ENCODE results near the gene ZBTB32. TPM values are rescaled to one million over a fixed set of nuclear protein-coding genes. Genes with fewer than 3 reads are reported as not detected.

The ZBTB32 gene
- total RNA-seq, 2 experiments from 2014 or later = 232 to 265 TPM

- H3K27ac Mint-ChIP-seq = no peak overlapping the region
- peaks cover 4% of the 10 kb centered on the region for H3K27me3 Mint-ChIP-seq
- H3K4me3 Mint-ChIP-seq = no peak overlapping the region
- ATAC-seq (no peak), DNase-seq (no peak)
- POLR2A ChIA-PET = no interaction called here
- intact Hi-C loops (cut with DNase I, micrococcal nuclease) = no loop called here
- no peaks in the 10 kb centered on the region for H3K9me3 Mint-ChIP-seq (ENCODE audit: low read depth)
- CTCF ChIA-PET = interaction anchor here (0.8 to 1.0 kb wide), 3 partner anchors 12 to 58 kb away, joined by 3 to 4 read pairs (median 3); no protein-coding TSS in a partner anchor
- peaks cover 28% of the 10 kb centered on the region for H3K4me1 Mint-ChIP-seq
- peaks cover 8% of the 10 kb centered on the region for H3K36me3 Mint-ChIP-seq (ENCODE audit: low read depth)
Observed at GRCh38 chr19:35752746-35753350, 48.5 kb downstream of the ZBTB32 start.

GRCh38 chr19:35753634-35754369, 49.4 kb downstream of the ZBTB32 start:
- Mint-ChIP-seq H3K9me3 (ENCODE audit: low read depth) (no peaks in the 10 kb centered on the region), H3K4me1 (peaks cover 25% of the 10 kb centered on the region), H3K36me3 (ENCODE audit: low read depth) (peaks cover 6% of the 10 kb centered on the region), H3K27ac (no peak overlapping the region), H3K4me3 (no peak overlapping the region), H3K27me3 (peaks cover 4% of the 10 kb centered on the region)
- POLR2A ChIA-PET = no interaction called here
- intact Hi-C loops (cut with DNase I, micrococcal nuclease) = no loop called here
- CTCF ChIA-PET = no interaction called here
- ATAC-seq (no peak), DNase-seq (no peak)

GRCh38 chr19:35754370-35755130, 50.2 kb downstream of the ZBTB32 start:
- H3K27me3 Mint-ChIP-seq = peaks cover 4% of the 10 kb centered on the region
- H3K9me3 Mint-ChIP-seq (ENCODE audit: low read depth) = no peaks in the 10 kb centered on the region
- peaks cover 29% of the 10 kb centered on the region for H3K4me1 Mint-ChIP-seq
- ATAC-seq (no peak), DNase-seq (no peak)
- H3K4me3 Mint-ChIP-seq = no peak overlapping the region
- ChIA-PET POLR2A (no interaction called here), CTCF (no interaction called here)
- H3K27ac Mint-ChIP-seq = no peak overlapping the region
- intact Hi-C loops (cut with DNase I, micrococcal nuclease) = no loop called here
- peaks cover 10% of the 10 kb centered on the region for H3K36me3 Mint-ChIP-seq (ENCODE audit: low read depth)

GRCh38 chr19:35755131-35755549, 50.8 kb downstream of the ZBTB32 start:
- ATAC-seq (no peak), DNase-seq (no peak)
- H3K4me1 Mint-ChIP-seq = peaks cover 26% of the 10 kb centered on the region
- peaks cover 4% of the 10 kb centered on the region for H3K27me3 Mint-ChIP-seq
- peaks cover 15% of the 10 kb centered on the region for H3K36me3 Mint-ChIP-seq (ENCODE audit: low read depth)
- POLR2A ChIA-PET = no interaction called here
- H3K9me3 Mint-ChIP-seq (ENCODE audit: low read depth) = no peaks in the 10 kb centered on the region
- CTCF ChIA-PET = no interaction called here
- no peak overlapping the region for H3K27ac Mint-ChIP-seq
- no peak overlapping the region for H3K4me3 Mint-ChIP-seq
- intact Hi-C loops (cut with DNase I, micrococcal nuclease) = no loop called here

- H3K27ac Mint-ChIP-seq = peak overlapping the region; percentile 33
- peaks cover 21% of the 10 kb centered on the region for H3K36me3 Mint-ChIP-seq (ENCODE audit: low read depth)
- peaks cover 29% of the 10 kb centered on the region for H3K4me1 Mint-ChIP-seq
- H3K4me3 Mint-ChIP-seq = peak overlapping the region; percentile 55
- no peaks in the 10 kb centered on the region for H3K9me3 Mint-ChIP-seq (ENCODE audit: low read depth)
- CTCF ChIA-PET = no interaction called here
- POLR2A ChIA-PET = no interaction called here
- intact Hi-C loops (cut with DNase I, micrococcal nuclease) = no loop called here
- ATAC-seq (no peak), DNase-seq (peak; percentile 77)
- peaks cover 4% of the 10 kb centered on the region for H3K27me3 Mint-ChIP-seq
Observed at GRCh38 chr19:35755550-35756376, 51.4 kb downstream of the ZBTB32 start.

- peaks cover 29% of the 10 kb centered on the region for H3K4me1 Mint-ChIP-seq
- DNase-seq (no peak), ATAC-seq (no peak)
- intact Hi-C loops (cut with DNase I, micrococcal nuclease) = loop anchor here in 1 of 2 experiments (1.0 kb wide), 1 partner anchor 14 kb away; the partner anchor contains the start of gene IGFLR1
- ChIA-PET POLR2A (interaction anchor here (1.0 to 1.3 kb wide), 2 partner anchors 8 to 43 kb away, joined by 3 to 5 read pairs; partner anchors contain the start of gene LIN37), CTCF (interaction anchor here (0.6 to 1.6 kb wide), 3 partner anchors 8 to 16 kb away, joined by 3 to 5 read pairs (median 3); partner anchors contain the start of genes IGFLR1 and LIN37)
- peak within 1 kb of the TSS; percentile 85 for H3K4me3 Mint-ChIP-seq
- peak within 1 kb of the TSS; percentile 91 for H3K27ac Mint-ChIP-seq
- peaks cover 24% of the 10 kb centered on the region for H3K36me3 Mint-ChIP-seq (ENCODE audit: low read depth)
- peaks cover 4% of the 10 kb centered on the region for H3K27me3 Mint-ChIP-seq
- H3K9me3 Mint-ChIP-seq (ENCODE audit: low read depth) = no peaks in the 10 kb centered on the region
Observed at GRCh38 chr19:35756377-35757230, 52.2 kb downstream of the ZBTB32 start, which contains the start of gene HSPB6. TSS of gene HSPB6 (minus strand) at chr19:35757029. CDS start at chr19:35757008, 21 bp downstream.

GRCh38 chr19:35757231-35757748, 52.9 kb downstream of the ZBTB32 start:
- Mint-ChIP-seq H3K4me3 (peak overlapping the region; percentile 85), H3K27ac (peak overlapping the region; percentile 91), H3K4me1 (peaks cover 29% of the 10 kb centered on the region), H3K36me3 (ENCODE audit: low read depth) (peaks cover 29% of the 10 kb centered on the region), H3K9me3 (ENCODE audit: low read depth) (no peaks in the 10 kb centered on the region), H3K27me3 (peaks cover 4% of the 10 kb centered on the region)
- ATAC-seq (peak; percentile 12), DNase-seq (peak; percentile 70)
- intact Hi-C loops (cut with DNase I, micrococcal nuclease) = loop anchor here in 1 of 2 experiments (1.0 kb wide), 1 partner anchor 15 kb away; the partner anchor contains the start of gene IGFLR1
- ChIA-PET CTCF (interaction anchor here (1.1 to 1.6 kb wide), 2 partner anchors 9 to 15 kb away, joined by 3 to 5 read pairs; partner anchors contain the start of genes IGFLR1 and LIN37), POLR2A (interaction anchor here (1.0 to 1.3 kb wide), 2 partner anchors 9 to 44 kb away, joined by 3 to 5 read pairs; partner anchors contain the start of gene LIN37)

GRCh38 chr19:35757749-35758608, 53.6 kb downstream of the ZBTB32 start, which contains the start of gene PROSER3:
TSS of gene PROSER3 (plus strand) at chr19:35758176. CDS start at chr19:35758216, 40 bp downstream.
- H3K9me3 Mint-ChIP-seq (ENCODE audit: low read depth) = no peaks in the 10 kb centered on the region
- peaks cover 29% of the 10 kb centered on the region for H3K4me1 Mint-ChIP-seq
- ChIA-PET POLR2A (interaction anchor here (1.0 to 1.3 kb wide), 2 partner anchors 10 to 45 kb away, joined by 3 to 5 read pairs; partner anchors contain the start of gene LIN37), CTCF (interaction anchor here (1.1 to 1.6 kb wide), 2 partner anchors 9 to 16 kb away, joined by 3 to 5 read pairs; partner anchors contain the start of genes IGFLR1 and LIN37)
- intact Hi-C loops (cut with DNase I, micrococcal nuclease) = loop anchor here (1.0 to 2.0 kb wide), 12 partner anchors 10 to 296 kb away; partner anchors contain the start of genes ARHGAP33 (in 2 of the 2), LIN37 (in 2 of the 2), ALKBH6 (in 1 of the 2) and COX6B1 (in 1 of the 2)
- ATAC-seq (peak; percentile 98), DNase-seq (peak; percentile 99)
- peaks cover 29% of the 10 kb centered on the region for H3K36me3 Mint-ChIP-seq (ENCODE audit: low read depth)
- H3K4me3 Mint-ChIP-seq = peak within 1 kb of the TSS; percentile 85
- H3K27ac Mint-ChIP-seq = peak within 1 kb of the TSS; percentile 91
- H3K27me3 Mint-ChIP-seq = peaks cover 4% of the 10 kb centered on the region

- intact Hi-C loops (cut with DNase I, micrococcal nuclease) = loop anchor here in 1 of 2 experiments (2.0 kb wide), 1 partner anchor 15 kb away; the partner anchor contains the start of gene ARHGAP33
- ATAC-seq = no peak
- peak overlapping the region; percentile 85 for H3K4me3 Mint-ChIP-seq
- POLR2A ChIA-PET = no interaction called here
- H3K36me3 Mint-ChIP-seq (ENCODE audit: low read depth) = peaks cover 28% of the 10 kb centered on the region
- peaks cover 4% of the 10 kb centered on the region for H3K27me3 Mint-ChIP-seq
- no peaks in the 10 kb centered on the region for H3K9me3 Mint-ChIP-seq (ENCODE audit: low read depth)
- peaks cover 29% of the 10 kb centered on the region for H3K4me1 Mint-ChIP-seq
- CTCF ChIA-PET = no interaction called here
- H3K27ac Mint-ChIP-seq = no peak overlapping the region
- DNase-seq = no peak
Observed at GRCh38 chr19:35759697-35760096, 55.3 kb downstream of the ZBTB32 start.
